AG04449 (cell line): Measurements from ENCODE around the gene SCFD2.

Experiments
- CTCF ChIA-PET: fragments of 350-600 bp; formaldehyde crosslinking; extraction: SDS; loops from one replicate; lab custom pipeline; 2021; ENCODE audit warnings: antibody characterized with exemption; lab: Yijun Ruan, JAX
- POLR2A ChIA-PET: fragments of 400-600, 350-600 bp; formaldehyde crosslinking; extraction: SDS; loops from one replicate; lab custom pipeline; 2020; ENCODE audit warnings: antibody characterized with exemption, inconsistent platforms; lab: Yijun Ruan, JAX
- DNase-seq: peaks from one replicate; pipeline ENCODE4 v3.0.0-alpha.2; 2010; ENCODE audit warnings: low read depth, low spot score
- H3K4me3 ChIP-seq: 2 replicates; pipeline ENCODE4 v1.5.1; 2011; ENCODE audit warnings: low read depth, mild to moderate bottlenecking, control low read depth, low read length
- CTCF ChIP-seq: IDR thresholded peaks from one replicate; pipeline ENCODE4 v1.5.1; 2011; ENCODE audit warnings: mild to moderate bottlenecking, moderate library complexity, low read length, control low read depth, inconsistent platforms; ENCODE audit not compliant: insufficient read depth; ENCODE audit errors: missing control alignments

SCFD2 gene

GRCh38 chr4:52824270-52824602 is 541.6 kb downstream of the SCFD2 start:
- TF ChIP-seq CTCF: no peak
- no peak overlapping the region for H3K4me3 ChIP-seq
- POLR2A ChIA-PET: no interaction called here
- DNase-seq: no peak
- CTCF ChIA-PET: no interaction called here

GRCh38 chr4:52823702-52824092 is 542.2 kb downstream of the SCFD2 start:
- DNase-seq: no peak
- CTCF ChIA-PET: no interaction called here
- H3K4me3 ChIP-seq: no peak overlapping the region

More at GRCh38 chr4:52823702-52824092, 542.2 kb downstream of the SCFD2 start:
- POLR2A ChIA-PET: no interaction called here
- TF ChIP-seq CTCF: no peak
